ENCODE data around the gene LIMK1. TPM values are rescaled to one million over a fixed set of nuclear protein-coding genes. Genes with fewer than 3 reads are reported as not detected.

LIMK1 gene
- total and polyA plus RNA-seq, 2 of the 13 experiments (the other 11 are each of a cell fraction or from before 2014, with no cell fraction given): 8.9 to 18.8 TPM

Other genes with a start within 250 kb of the LIMK1 start
- gene METTL27, start 241.3 kb upstream of the LIMK1 start, total RNA-seq (2016; rRNA removed; fragmentation: Illumina TruSeq; extraction: Trizol): 1.2 and 2.0 TPM in 2 replicates
- 3.0 and 3.6 TPM in 2 replicates for gene METTL27, start 241.3 kb upstream of the LIMK1 start, polyA plus RNA-seq (2011; rRNA removed)
- gene TMEM270, start 222.6 kb upstream of the LIMK1 start, total RNA-seq (2016; rRNA removed; fragmentation: Illumina TruSeq; extraction: Trizol): not detected in 2 replicates
- not detected in 2 replicates for gene TMEM270, start 222.6 kb upstream of the LIMK1 start, polyA plus RNA-seq (2011; rRNA removed)
- gene ELN, start 55.6 kb upstream of the LIMK1 start, total RNA-seq (2016; rRNA removed; fragmentation: Illumina TruSeq; extraction: Trizol): 0.08 and 0.15 TPM in 2 replicates
- 0.37 and 0.46 TPM in 2 replicates for gene ELN, start 55.6 kb upstream of the LIMK1 start, polyA plus RNA-seq (2011; rRNA removed)
- gene EIF4H, start 90.6 kb downstream of the LIMK1 start, total RNA-seq (2016; rRNA removed; fragmentation: Illumina TruSeq; extraction: Trizol): 321 and 356 TPM in 2 replicates
- gene EIF4H, start 90.6 kb downstream of the LIMK1 start, polyA plus RNA-seq (2011; rRNA removed): 200 and 232 TPM in 2 replicates
- 0.83 and 1.00 TPM in 2 replicates for gene LAT2, start 126.2 kb downstream of the LIMK1 start, total RNA-seq (2016; rRNA removed; fragmentation: Illumina TruSeq; extraction: Trizol)
- gene LAT2, start 126.2 kb downstream of the LIMK1 start, polyA plus RNA-seq (2011; rRNA removed): 0.75 and 0.95 TPM in 2 replicates
- 43.5 and 51.2 TPM in 2 replicates for gene RFC2, start 170.6 kb downstream of the LIMK1 start, total RNA-seq (2016; rRNA removed; fragmentation: Illumina TruSeq; extraction: Trizol)
- 14.2 and 14.6 TPM in 2 replicates for gene RFC2, start 170.6 kb downstream of the LIMK1 start, polyA plus RNA-seq (2011; rRNA removed)
- 13.6 and 17.4 TPM in 2 replicates for gene CLIP2, start 205.6 kb downstream of the LIMK1 start, total RNA-seq (2016; rRNA removed; fragmentation: Illumina TruSeq; extraction: Trizol)
- 6.5 and 9.2 TPM in 2 replicates for gene CLIP2, start 205.6 kb downstream of the LIMK1 start, polyA plus RNA-seq (2011; rRNA removed)

Measured in HepG2 (cell line).